ENCODE data around the gene RPL29. TPM values are rescaled to one million over a fixed set of nuclear protein-coding genes. Genes with fewer than 3 reads are reported as not detected.
A peak's percentile ranks its signal among the peaks of the same experiment; 100 is the strongest.

RPL29 gene
- total RNA-seq, 2 experiments from 2014 or later, result 1,843 to 1,901 TPM

- CTCF ChIA-PET, result interaction anchor here (2.1 to 4.7 kb wide), 5 partner anchors 8 to 30 kb away, joined by 8 to 46 read pairs (median 14); partner anchors contain the start of genes ACY1 and RPL29
- H3K27me3 ChIP-seq (ENCODE audit: control insufficient read depth in 1 of 2, insufficient read depth in 2 of 2, low read length in 2 of 2), result no peaks in the 10 kb centered on the region
- peaks cover 15% of the 10 kb centered on the region for H3K36me3 Mint-ChIP-seq (ENCODE audit: low read depth)
- H3K27ac ChIP-seq (ENCODE audit: low read depth in 1 of 2, low read length in 2 of 2), result peak within 1 kb of the TSS; percentile 57 to 79
- H3K9me3 ChIP-seq (ENCODE audit: control insufficient read depth in 1 of 2, insufficient read depth in 1 of 2, low read length in 2 of 2), result no peaks in the 10 kb centered on the region
- POLR2A ChIA-PET, result interaction anchor here (0.7 to 2.9 kb wide), 6 partner anchors 7 to 82 kb away, joined by 3 to 33 read pairs (median 8); partner anchors contain the start of genes ACY1, PARP3, RPL29 and RRP9
- H3K4me3 ChIP-seq (ENCODE audit: low read length), result peak within 1 kb of the TSS; percentile 63
- peak within 1 kb of the TSS; percentile 92 for H3K27ac Mint-ChIP-seq
- TF ChIP-seq CTCF (IDR thresholded peaks at IDR 0.05), result no peak
- H3K4me3 Mint-ChIP-seq, result peak within 1 kb of the TSS; percentile 97
- ATAC-seq (ENCODE audit: poor library complexity), result peak; percentile 67
- DNase-seq, result peak; percentile 48 to 92 (median 67)
- H3K4me1 Mint-ChIP-seq (ENCODE audit: low read depth), result peaks cover 44% of the 10 kb centered on the region
- H3K27me3 Mint-ChIP-seq, result no peaks in the 10 kb centered on the region
- H3K4me1 ChIP-seq (ENCODE audit: insufficient read depth, low read length), result peaks cover 61% of the 10 kb centered on the region
- intact Hi-C loops (cut with DNase I, micrococcal nuclease), result loop anchor here (1.0 kb wide), 2 partner anchors 20 to 33 kb away; partner anchors contain the start of genes PARP3 (in 2 of the 2) and RPL29 (in 1 of the 2)
- H3K9me3 Mint-ChIP-seq, result no peaks in the 10 kb centered on the region
- H3K36me3 ChIP-seq (ENCODE audit: insufficient read depth, low read length), result no peaks in the 10 kb centered on the region
Observed at GRCh38 chr3:51974963-51975851, 20.5 kb downstream of the RPL29 start, which contains the start of gene ABHD14A. ABHD14A (plus strand) TSS chr3:51975064; CDS start chr3:51975136, 72 bp downstream.

GRCh38 chr3:51974277-51974962, 21.3 kb downstream of the RPL29 start:
- intact Hi-C loops (cut with DNase I, micrococcal nuclease), result loop anchor here (1.0 kb wide), 1 partner anchor 32 kb away; the partner anchor contains the start of gene PARP3 (in 2 of the 2)
- peak; percentile 60 for TF ChIP-seq CTCF (IDR thresholded peaks at IDR 0.05)
- no peaks in the 10 kb centered on the region for H3K27me3 ChIP-seq (ENCODE audit: control insufficient read depth in 1 of 2, insufficient read depth in 2 of 2, low read length in 2 of 2)
- ChIA-PET CTCF (interaction anchor here (0.6 to 4.7 kb wide), 17 partner anchors 9 to 474 kb away, joined by 3 to 46 read pairs (median 5); partner anchors contain the start of genes ACY1, DCAF1, DUSP7 and GPR62), POLR2A (interaction anchor here (0.8 to 2.9 kb wide), 15 partner anchors 8 to 474 kb away, joined by 3 to 33 read pairs (median 4); partner anchors contain the start of genes ACY1, DCAF1, GPR62 and PARP3)
- H3K27ac Mint-ChIP-seq, result peak overlapping the region; percentile 92
- H3K4me1 ChIP-seq (ENCODE audit: insufficient read depth, low read length), result peaks cover 60% of the 10 kb centered on the region
- peaks cover 15% of the 10 kb centered on the region for H3K36me3 Mint-ChIP-seq (ENCODE audit: low read depth)
- peak overlapping the region; percentile 57 to 59 for H3K27ac ChIP-seq (ENCODE audit: low read depth in 1 of 2, low read length in 2 of 2)
- no peaks in the 10 kb centered on the region for H3K9me3 Mint-ChIP-seq
- peak; percentile 12 for ATAC-seq (ENCODE audit: poor library complexity)
- no peaks in the 10 kb centered on the region for H3K36me3 ChIP-seq (ENCODE audit: insufficient read depth, low read length)
- H3K4me3 Mint-ChIP-seq, result peak overlapping the region; percentile 97
- peak in 3 of 14 experiments; percentile 21 to 57 (median 42) for DNase-seq
- no peaks in the 10 kb centered on the region for H3K27me3 Mint-ChIP-seq
- no peaks in the 10 kb centered on the region for H3K9me3 ChIP-seq (ENCODE audit: control insufficient read depth in 1 of 2, insufficient read depth in 1 of 2, low read length in 2 of 2)
- H3K4me1 Mint-ChIP-seq (ENCODE audit: low read depth), result peaks cover 45% of the 10 kb centered on the region
- H3K4me3 ChIP-seq (ENCODE audit: low read length), result peak overlapping the region; percentile 63

- Histone ChIP-seq H3K36me3 (ENCODE audit: insufficient read depth, low read length) (no peaks in the 10 kb centered on the region), H3K27me3 (ENCODE audit: control insufficient read depth in 1 of 2, insufficient read depth in 2 of 2, low read length in 2 of 2) (no peaks in the 10 kb centered on the region), H3K27ac (ENCODE audit: low read depth in 1 of 2, low read length in 2 of 2) (no peak overlapping the region), H3K4me3 (ENCODE audit: low read length) (no peak overlapping the region), H3K4me1 (ENCODE audit: insufficient read depth, low read length) (peaks cover 61% of the 10 kb centered on the region), H3K9me3 (ENCODE audit: control insufficient read depth in 1 of 2, insufficient read depth in 1 of 2, low read length in 2 of 2) (no peaks in the 10 kb centered on the region)
- no peaks in the 10 kb centered on the region for H3K9me3 Mint-ChIP-seq
- H3K36me3 Mint-ChIP-seq (ENCODE audit: low read depth), result peaks cover 15% of the 10 kb centered on the region
- intact Hi-C loops (cut with DNase I, micrococcal nuclease), result no loop called here
- ChIA-PET CTCF (interaction anchor here (4.7 kb wide), 1 partner anchor 12 kb away, joined by 46 read pairs; the partner anchor contains the start of gene ACY1), POLR2A (no interaction called here)
- H3K4me3 Mint-ChIP-seq, result peak overlapping the region; percentile 66
- no peaks in the 10 kb centered on the region for H3K27me3 Mint-ChIP-seq
- ATAC-seq (ENCODE audit: poor library complexity) (no peak), DNase-seq (no peak)
- no peak overlapping the region for H3K27ac Mint-ChIP-seq
- TF ChIP-seq CTCF (IDR thresholded peaks at IDR 0.05), result no peak
- H3K4me1 Mint-ChIP-seq (ENCODE audit: low read depth), result peaks cover 52% of the 10 kb centered on the region
Observed at GRCh38 chr3:51971350-51971749, 24.3 kb downstream of the RPL29 start.

Measured in CD4-positive, alpha-beta T cell (primary cell).